ENCODE data around the gene MS4A10. TPM values are rescaled to one million over a fixed set of nuclear protein-coding genes. Genes with fewer than 3 reads are reported as not detected.

MS4A10 gene
- polyA plus RNA-seq, 3 donors = not detected

- Histone ChIP-seq H3K79me2 (ENCODE audit: insufficient read depth, low read length) (peaks cover 31% of the 10 kb centered on the region), H3K4me2 (replicated peaks; ENCODE audit: extremely low read depth, low read length, poor library complexity, severe bottlenecking) (peak overlapping the region; percentile 95), H3K27ac (ENCODE audit: low read depth in 1 of 2, low read length in 2 of 2) (peak overlapping the region; percentile 56 to 85), H2AFZ (ENCODE audit: insufficient read depth, low read depth, low read length, poor library complexity, severe bottlenecking) (peak overlapping the region; percentile 98), H4K20me1 (ENCODE audit: insufficient read depth, low read length) (no peaks in the 10 kb centered on the region), H3K4me1 (ENCODE audit: control insufficient read depth in 1 of 2, insufficient read depth in 2 of 2, low read length in 2 of 2) (peaks cover 33 to 41% of the 10 kb centered on the region in 2 donors), H3K4me3 (replicated peaks in 1 of 3; ENCODE audit: low read depth in 2 of 3, low read length in 3 of 3) (peak overlapping the region; percentile 71 to 91 (median 89)), H3K9ac (ENCODE audit: insufficient read depth, low read length, poor library complexity, severe bottlenecking) (peak overlapping the region; percentile 78), H3K9me3 (replicated peaks in 1 of 2; ENCODE audit: control insufficient read depth in 1 of 2, insufficient read depth in 1 of 2, low read length in 2 of 2) (no peaks in the 10 kb centered on the region), H3K27me3 (ENCODE audit: control insufficient read depth in 2 of 2, insufficient read depth in 2 of 2, low read length in 2 of 2) (no peaks in the 10 kb centered on the region), H3K36me3 (replicated peaks in 1 of 2; ENCODE audit: control insufficient read depth in 1 of 2, insufficient read depth in 2 of 2, low read length in 2 of 2) (peaks cover 6 to 10% of the 10 kb centered on the region in 2 donors)
- Mint-ChIP-seq H3K4me1 (peaks cover 43% of the 10 kb centered on the region), H3K9me3 (no peaks in the 10 kb centered on the region), H3K27me3 (ENCODE audit: low read depth in 3 of 3) (peaks cover 0 to 5% (median 0%) of the 10 kb centered on the region in 3 donors), H3K4me3 (peak overlapping the region; percentile 86 to 90), H3K27ac (peak overlapping the region; percentile 68 to 92 (median 86)), H3K36me3 (peaks cover 18% of the 10 kb centered on the region in 2 donors)
- peak in 1 of 3 donors; percentile 39 for DNase-seq
- TF ChIP-seq, protein P1, sequence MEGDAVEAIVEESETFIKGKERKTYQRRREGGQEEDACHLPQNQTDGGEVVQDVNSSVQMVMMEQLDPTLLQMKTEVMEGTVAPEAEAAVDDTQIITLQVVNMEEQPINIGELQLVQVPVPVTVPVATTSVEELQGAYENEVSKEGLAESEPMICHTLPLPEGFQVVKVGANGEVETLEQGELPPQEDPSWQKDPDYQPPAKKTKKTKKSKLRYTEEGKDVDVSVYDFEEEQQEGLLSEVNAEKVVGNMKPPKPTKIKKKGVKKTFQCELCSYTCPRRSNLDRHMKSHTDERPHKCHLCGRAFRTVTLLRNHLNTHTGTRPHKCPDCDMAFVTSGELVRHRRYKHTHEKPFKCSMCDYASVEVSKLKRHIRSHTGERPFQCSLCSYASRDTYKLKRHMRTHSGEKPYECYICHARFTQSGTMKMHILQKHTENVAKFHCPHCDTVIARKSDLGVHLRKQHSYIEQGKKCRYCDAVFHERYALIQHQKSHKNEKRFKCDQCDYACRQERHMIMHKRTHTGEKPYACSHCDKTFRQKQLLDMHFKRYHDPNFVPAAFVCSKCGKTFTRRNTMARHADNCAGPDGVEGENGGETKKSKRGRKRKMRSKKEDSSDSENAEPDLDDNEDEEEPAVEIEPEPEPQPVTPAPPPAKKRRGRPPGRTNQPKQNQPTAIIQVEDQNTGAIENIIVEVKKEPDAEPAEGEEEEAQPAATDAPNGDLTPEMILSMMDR (IDR thresholded peaks at IDR 0.05) = no peak
- intact Hi-C loops (cut with micrococcal nuclease) = loop anchor here in 1 of 2 donors (5.0 kb wide), 1 partner anchor 64 kb away; the partner anchor contains the start of gene PRPF19
- 4% methylated on average over 15 of the region's 23 CpGs for WGBS (ENCODE audit: insufficient coverage)
Measured at GRCh38 chr11:60842668-60843600, 57.8 kb downstream of the MS4A10 start.

DNA sequence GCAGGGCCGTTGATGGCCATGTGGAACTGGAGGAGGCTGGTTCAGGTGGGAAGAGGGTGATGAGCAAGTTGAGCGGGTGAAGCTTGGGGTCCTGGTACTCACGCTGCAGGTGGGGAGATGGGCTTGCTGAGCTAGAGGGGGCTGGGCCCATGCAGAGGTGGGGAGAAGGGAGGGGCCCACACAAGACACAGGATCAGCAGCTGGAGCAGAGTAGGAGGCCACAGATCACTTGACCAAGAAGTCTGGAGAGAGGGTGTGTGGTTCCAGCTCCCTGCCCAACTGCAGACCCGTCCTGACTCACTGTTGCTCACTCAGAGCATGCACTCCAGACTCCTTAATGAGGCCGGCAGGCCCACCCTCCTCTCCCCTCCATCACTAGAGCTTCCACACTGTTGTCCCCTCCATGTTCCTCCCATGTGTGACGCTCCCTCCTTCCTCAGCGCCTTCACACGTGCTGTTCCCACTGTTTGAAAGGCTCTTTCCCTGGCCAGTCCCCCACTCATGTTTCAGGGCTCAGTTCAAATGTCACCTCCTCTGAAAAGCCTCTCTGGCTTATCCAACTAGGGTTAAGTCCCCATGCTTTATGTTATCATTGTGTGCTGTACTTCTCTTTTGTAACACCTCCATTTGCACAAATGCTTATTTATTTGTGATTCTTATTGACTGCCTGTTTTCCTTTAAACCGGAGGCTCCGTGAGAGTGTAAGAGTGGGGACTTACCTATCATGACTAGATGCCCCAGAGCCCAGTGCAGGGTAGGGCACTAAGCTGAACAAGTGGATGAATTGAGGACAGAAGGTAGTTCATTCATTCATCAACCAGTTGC, 59.1 kb downstream of the MS4A10 start:
- peak overlapping the region in 3 of 7 donors; percentile 21 to 55 (median 24) for H3K27ac Mint-ChIP-seq
- no peaks in the 10 kb centered on the region for H3K9me3 ChIP-seq (replicated peaks in 1 of 2; ENCODE audit: control insufficient read depth in 1 of 2, insufficient read depth in 1 of 2, low read length in 2 of 2)
- H3K4me2 ChIP-seq (replicated peaks; ENCODE audit: extremely low read depth, low read length, poor library complexity, severe bottlenecking) = peak overlapping the region; percentile 95
- peaks cover 29 to 30% of the 10 kb centered on the region in 2 donors for H3K36me3 Mint-ChIP-seq
- peaks cover 19 to 20% of the 10 kb centered on the region in 2 donors for H3K36me3 ChIP-seq (replicated peaks in 1 of 2; ENCODE audit: control insufficient read depth in 1 of 2, insufficient read depth in 2 of 2, low read length in 2 of 2)
- peaks cover 31% of the 10 kb centered on the region for H3K79me2 ChIP-seq (ENCODE audit: insufficient read depth, low read length)
- intact Hi-C loops (cut with micrococcal nuclease) = loop anchor here in 1 of 2 donors (5.0 kb wide), 1 partner anchor 63 kb away; the partner anchor contains the start of gene PRPF19
- peak overlapping the region; percentile 32 to 90 for H3K4me3 Mint-ChIP-seq
- H2AFZ ChIP-seq (ENCODE audit: insufficient read depth, low read depth, low read length, poor library complexity, severe bottlenecking) = no peak overlapping the region
- no peak for DNase-seq
- TF ChIP-seq, protein P1 (IDR thresholded peaks at IDR 0.05) = no peak
- H3K4me1 Mint-ChIP-seq = peaks cover 49% of the 10 kb centered on the region
- peaks cover 0 to 4% (median 0%) of the 10 kb centered on the region in 3 donors for H3K27me3 Mint-ChIP-seq (ENCODE audit: low read depth in 3 of 3)
- 90% methylated on average over 6 of the region's 10 CpGs for WGBS (ENCODE audit: insufficient coverage)
- peak overlapping the region in 1 of 2 donors; percentile 10 for H3K27ac ChIP-seq (ENCODE audit: low read depth in 1 of 2, low read length in 2 of 2)
- H3K27me3 ChIP-seq (ENCODE audit: control insufficient read depth in 2 of 2, insufficient read depth in 2 of 2, low read length in 2 of 2) = no peaks in the 10 kb centered on the region
- H3K4me1 ChIP-seq (ENCODE audit: control insufficient read depth in 1 of 2, insufficient read depth in 2 of 2, low read length in 2 of 2) = peaks cover 33 to 46% of the 10 kb centered on the region in 2 donors
- H4K20me1 ChIP-seq (ENCODE audit: insufficient read depth, low read length) = no peaks in the 10 kb centered on the region
- peak overlapping the region in 1 of 3 experiments; percentile 91 for H3K4me3 ChIP-seq (replicated peaks in 1 of 3; ENCODE audit: low read depth in 2 of 3, low read length in 3 of 3)
- H3K9me3 Mint-ChIP-seq = no peaks in the 10 kb centered on the region
- no peak overlapping the region for H3K9ac ChIP-seq (ENCODE audit: insufficient read depth, low read length, poor library complexity, severe bottlenecking)

Measured in CD14-positive monocyte (primary cell).